Stimulated activated CD8-positive, alpha-beta memory T cell treated with anti-CD3 and anti-CD28 coated beads, Interleukin-2, amount 100 ng/mL, for 1 hour (primary cell): ENCODE measurements around the gene GPR68.
A peak's percentile ranks its signal among the peaks of the same experiment; 100 is the strongest.
"Not testable (repeated sequence)": the region's sequence is repeated elsewhere in the genome, so short reads cannot be mapped to it uniquely, and the experiment has no call there.

Source experiments
- DNase-seq, 2 donors: peaks; one replicate each; pipeline ENCODE4 v3.0.0-alpha.2; 2020; ENCODE audit warnings: low read depth in 2 of 2

The GPR68 gene

GRCh38 chr14:91252871-91253794 is 8.6 kb upstream of the GPR68 start:
- peak in 1 of 2 donors; percentile 37 for DNase-seq

- DNase-seq, result no peak
Observed at GRCh38 chr14:91250912-91251311, 6.4 kb upstream of the GPR68 start.

GRCh38 chr14:91249841-91250616 is 5.5 kb upstream of the GPR68 start:
- no peak for DNase-seq

GRCh38 chr14:91246051-91246852 is 1.7 kb upstream of the GPR68 start:
- peak in 1 of 2 donors; percentile 40 for DNase-seq

GRCh38 chr14:91245616-91246015 is 1.1 kb upstream of the GPR68 start:
- DNase-seq, result not testable (repeated sequence)

- no peak for DNase-seq
Observed at GRCh38 chr14:91245029-91245428, 525 bp upstream of the GPR68 start.

- DNase-seq, result no peak
Observed at GRCh38 chr14:91243074-91243471, 1.4 kb downstream of the GPR68 start.

- DNase-seq, result no peak
Observed at GRCh38 chr14:91242635-91243034, 1.9 kb downstream of the GPR68 start.

GRCh38 chr14:91241863-91242262 is 2.6 kb downstream of the GPR68 start:
- DNase-seq, result no peak

GRCh38 chr14:91238661-91239060 is 5.8 kb downstream of the GPR68 start:
- no peak for DNase-seq

- DNase-seq, result no peak
Observed at GRCh38 chr14:91238085-91238484, 6.4 kb downstream of the GPR68 start.

GRCh38 chr14:91237219-91237618 is 7.3 kb downstream of the GPR68 start:
- DNase-seq, result no peak

- no peak for DNase-seq
Observed at GRCh38 chr14:91235841-91236240, 8.7 kb downstream of the GPR68 start.

- no peak for DNase-seq
Observed at GRCh38 chr14:91234791-91235114, 9.8 kb downstream of the GPR68 start.

GRCh38 chr14:91233936-91234790 is 10.3 kb downstream of the GPR68 start:
- DNase-seq, result no peak

GRCh38 chr14:91232603-91233002 is 11.9 kb downstream of the GPR68 start:
- no peak for DNase-seq

- DNase-seq, result no peak
Observed at GRCh38 chr14:91232052-91232451, 12.5 kb downstream of the GPR68 start.

GRCh38 chr14:91231446-91231845 is 13.1 kb downstream of the GPR68 start:
- DNase-seq, result no peak

GRCh38 chr14:91230397-91231035 is 14.0 kb downstream of the GPR68 start:
- DNase-seq, result no peak

- no peak for DNase-seq
Observed at GRCh38 chr14:91229743-91230200, 14.7 kb downstream of the GPR68 start.

- no peak for DNase-seq
Observed at GRCh38 chr14:91229005-91229382, 15.5 kb downstream of the GPR68 start.
